ENCODE data around the gene ENPP3.

ENPP3 gene

DNA sequence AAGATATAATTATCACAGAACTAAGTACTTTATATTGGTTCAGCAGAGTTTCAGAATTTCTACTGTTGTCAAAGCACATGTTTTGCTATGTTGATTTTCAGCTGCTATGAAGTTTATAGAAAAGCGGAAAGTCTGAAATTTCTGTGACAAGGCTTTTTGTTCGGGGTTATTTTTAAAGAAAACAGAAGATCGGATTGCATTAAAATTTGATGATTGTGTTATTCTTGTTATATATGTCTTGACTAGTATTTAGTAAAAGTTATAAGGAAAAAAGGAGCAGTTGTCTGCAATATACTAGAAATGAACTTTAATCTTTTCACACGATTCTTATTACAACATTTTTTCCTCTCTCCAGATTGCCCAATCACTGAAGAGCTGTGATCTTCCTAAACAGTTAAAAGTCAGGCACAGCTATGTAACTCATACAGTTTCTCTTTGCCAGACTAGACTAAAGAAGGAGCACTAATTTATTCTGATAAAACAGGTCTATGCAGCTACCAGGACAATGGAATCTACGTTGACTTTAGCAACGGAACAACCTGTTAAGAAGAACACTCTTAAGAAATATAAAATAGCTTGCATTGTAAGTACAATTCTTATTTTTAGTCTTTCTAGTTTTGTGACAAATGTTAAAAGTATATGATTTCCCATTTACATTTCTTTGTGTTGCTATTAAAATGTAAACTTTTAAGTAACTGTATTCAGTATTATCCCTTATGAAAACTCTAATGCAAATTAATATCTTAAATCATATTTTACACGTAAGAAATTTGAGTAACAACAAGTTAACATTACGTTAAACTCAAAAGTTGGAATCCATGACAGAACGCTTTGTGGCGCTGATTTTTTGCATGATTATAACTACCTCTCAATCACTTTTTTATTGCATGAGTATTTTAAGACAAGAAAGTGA lies at the start of gene ENPP3:
Gene ENPP3 (plus strand): TSS at position 423 of the 913 bp plus-strand sequence. CDS start 83 bp downstream, at position 506.
- DNase-seq (ENCODE audit: low read depth in 2 of 3, low spot score in 1 of 3): no peak

DNA sequence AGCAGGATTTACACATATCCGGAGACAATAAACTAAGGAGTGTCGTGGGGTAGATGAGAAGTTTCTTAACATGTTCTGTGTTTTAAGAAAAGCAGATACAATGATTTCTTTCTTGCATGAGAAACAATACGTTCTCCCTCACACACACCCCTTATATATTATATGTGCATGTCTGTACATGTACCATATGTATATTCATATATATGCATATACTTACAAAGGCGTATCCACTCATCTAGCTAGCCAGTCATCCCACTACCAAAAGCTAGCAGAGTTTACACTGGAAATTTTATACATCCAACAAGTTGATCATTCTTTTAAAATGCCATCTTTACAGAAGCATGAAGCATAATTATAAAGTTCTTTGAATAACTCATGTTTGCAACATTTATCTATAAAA lies 49.2 kb upstream of the ENPP3 start:
- no peak for DNase-seq (ENCODE audit: low read depth in 2 of 3, low spot score in 1 of 3)

DNA sequence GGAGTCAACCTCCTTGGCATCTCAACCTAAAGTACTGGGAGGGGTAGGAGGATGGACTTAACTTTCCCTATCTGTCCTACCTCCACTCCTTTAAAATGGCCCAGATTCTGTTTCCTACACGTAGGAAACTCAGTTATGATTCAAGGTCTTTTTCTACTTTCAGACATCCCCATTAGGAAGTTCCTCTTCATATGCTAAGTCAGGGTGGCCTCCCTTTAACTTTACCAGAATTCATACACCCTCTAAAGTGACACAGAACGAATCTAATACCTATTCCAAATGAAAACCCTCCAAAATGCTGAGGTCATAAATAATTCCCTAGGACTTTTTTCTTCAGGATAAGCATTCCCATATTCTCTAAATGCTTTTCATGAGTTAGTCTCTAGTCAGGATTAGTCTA lies 48.5 kb upstream of the ENPP3 start:
- no peak for DNase-seq (ENCODE audit: low read depth in 2 of 3, low spot score in 1 of 3)

DNA sequence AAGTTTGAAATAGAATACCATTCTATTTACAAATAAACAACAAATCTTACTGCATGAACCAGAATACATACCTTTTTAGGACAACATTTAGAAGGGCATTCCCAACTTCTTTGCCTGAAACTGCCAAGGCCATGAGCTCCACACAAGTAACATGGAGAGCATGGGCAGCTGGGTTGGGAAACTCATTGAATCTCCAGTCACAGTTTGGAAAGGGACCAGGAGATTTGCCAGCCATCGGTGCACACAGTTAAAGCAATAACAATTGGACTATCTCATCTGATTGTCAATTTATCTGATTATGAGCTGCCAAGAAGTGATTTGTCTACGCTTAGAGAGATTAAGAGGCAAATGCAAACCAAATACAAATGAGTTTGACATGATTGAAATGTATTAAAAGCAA lies 44.2 kb upstream of the ENPP3 start:
- DNase-seq (ENCODE audit: low read depth in 2 of 3, low spot score in 1 of 3): no peak

DNA sequence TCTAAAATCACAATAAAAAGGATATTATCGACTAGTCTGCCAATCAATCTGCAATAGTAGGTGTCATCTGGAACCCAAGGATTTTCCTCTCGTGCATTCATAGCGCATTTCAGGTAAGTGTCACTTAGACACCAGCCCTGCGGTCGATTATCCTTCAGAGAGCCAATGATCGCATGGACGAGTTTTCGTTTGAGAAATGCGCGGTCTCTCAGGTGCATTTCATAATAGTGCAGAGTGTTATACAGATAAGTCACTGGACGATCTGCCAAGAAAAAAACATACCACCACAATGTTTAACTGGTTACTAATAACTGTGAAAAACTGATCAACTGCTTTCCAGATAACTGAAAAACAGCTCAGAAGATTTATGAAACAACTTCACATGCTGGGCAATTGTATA lies 43.0 kb upstream of the ENPP3 start:
- DNase-seq (ENCODE audit: low read depth in 2 of 3, low spot score in 1 of 3): no peak

DNA sequence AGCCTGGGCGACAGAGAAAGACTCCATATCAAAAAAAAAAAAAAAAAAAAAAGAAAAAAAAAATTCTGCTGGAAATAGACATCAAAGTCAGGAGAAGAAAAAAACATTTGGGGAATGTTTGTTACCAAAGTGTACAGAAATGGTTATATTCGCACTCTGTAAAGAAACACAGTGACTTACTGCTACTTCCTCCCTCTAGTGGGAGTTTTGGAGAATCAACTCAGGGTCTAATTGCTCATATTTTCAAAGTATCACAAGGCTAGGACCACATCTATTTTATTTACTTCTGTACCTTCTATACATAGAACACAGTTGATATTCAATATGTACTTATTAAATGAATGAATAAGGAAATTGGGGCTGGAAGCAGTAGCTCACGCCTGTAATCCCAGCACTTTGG lies 39.7 kb upstream of the ENPP3 start:
- no peak for DNase-seq (ENCODE audit: low read depth in 2 of 3, low spot score in 1 of 3)

DNA sequence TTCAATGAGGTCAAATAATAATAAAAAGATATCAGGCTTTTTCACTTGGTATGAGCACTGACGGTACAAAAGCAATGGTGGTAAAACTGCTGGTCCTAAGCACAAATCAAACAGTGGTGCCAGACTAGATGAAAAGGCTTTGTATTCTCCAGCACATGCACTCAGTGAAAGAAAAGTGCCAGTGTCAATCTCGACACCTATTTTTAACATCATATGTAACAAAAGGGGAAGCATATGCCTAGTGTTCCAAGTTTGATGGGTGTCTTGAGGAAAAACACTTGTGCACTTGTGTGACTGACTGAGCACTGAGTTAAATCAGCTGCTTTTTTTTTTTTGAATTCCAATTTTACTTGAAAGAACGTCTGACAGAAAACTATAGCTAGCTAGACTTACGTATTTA lies 36.4 kb upstream of the ENPP3 start:
- DNase-seq (ENCODE audit: low read depth in 2 of 3, low spot score in 1 of 3): no peak

DNA sequence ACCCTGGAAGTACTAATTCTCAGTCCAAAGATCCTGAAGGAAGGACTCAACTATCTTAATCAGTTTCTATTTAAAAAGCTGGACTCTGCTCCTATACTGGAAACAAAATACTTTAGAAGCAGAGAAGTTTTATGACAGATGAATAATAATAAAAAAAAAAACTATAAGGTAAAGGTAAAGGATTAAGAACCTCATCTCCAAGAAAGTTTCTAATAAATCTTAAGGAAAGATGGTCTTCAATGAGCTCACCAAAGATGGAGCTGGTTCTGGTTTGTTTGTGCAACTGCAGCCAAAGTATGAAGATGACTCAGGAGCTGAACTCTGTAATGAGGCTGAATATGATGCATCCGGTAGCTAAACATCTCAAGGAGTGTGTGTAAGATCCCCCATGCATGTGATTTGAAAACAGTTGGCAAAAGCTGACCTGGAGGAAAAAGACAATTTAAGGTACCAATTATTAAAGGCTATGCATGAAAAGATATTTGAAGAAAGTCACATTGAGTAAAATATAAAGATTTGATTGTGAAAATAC lies 34.3 kb upstream of the ENPP3 start:
- DNase-seq (ENCODE audit: low read depth in 2 of 3, low spot score in 1 of 3): no peak

DNA sequence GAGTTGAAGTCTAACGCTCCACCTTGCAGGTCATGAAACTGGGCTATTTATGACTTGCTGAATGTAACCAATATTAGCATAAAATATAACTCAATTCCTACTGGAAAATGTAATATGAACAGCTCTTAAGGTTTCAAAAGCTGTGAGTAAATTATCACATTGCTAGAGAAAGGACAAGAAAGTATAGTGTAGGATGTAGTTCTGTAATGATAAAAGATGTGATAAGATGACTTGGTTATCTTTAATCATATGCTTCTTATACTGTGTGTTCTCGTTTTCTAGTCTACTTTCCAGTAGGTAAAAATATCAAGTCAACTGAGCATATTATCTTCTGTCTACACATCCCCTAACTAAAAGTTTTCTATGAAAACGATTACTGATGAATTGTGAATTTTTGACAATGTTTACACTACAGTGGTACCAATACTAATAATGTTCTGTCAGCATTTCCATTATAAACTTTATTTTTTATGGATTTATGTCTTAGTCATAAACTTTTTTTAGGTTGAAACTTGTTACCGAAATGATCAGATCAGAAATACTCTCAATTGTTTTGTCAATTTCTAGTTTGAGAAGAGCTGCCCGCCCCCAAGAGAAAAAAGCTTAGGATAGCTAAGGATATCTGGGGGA lies 23.7 kb upstream of the ENPP3 start:
- no peak for DNase-seq (ENCODE audit: low read depth in 2 of 3, low spot score in 1 of 3)

DNA sequence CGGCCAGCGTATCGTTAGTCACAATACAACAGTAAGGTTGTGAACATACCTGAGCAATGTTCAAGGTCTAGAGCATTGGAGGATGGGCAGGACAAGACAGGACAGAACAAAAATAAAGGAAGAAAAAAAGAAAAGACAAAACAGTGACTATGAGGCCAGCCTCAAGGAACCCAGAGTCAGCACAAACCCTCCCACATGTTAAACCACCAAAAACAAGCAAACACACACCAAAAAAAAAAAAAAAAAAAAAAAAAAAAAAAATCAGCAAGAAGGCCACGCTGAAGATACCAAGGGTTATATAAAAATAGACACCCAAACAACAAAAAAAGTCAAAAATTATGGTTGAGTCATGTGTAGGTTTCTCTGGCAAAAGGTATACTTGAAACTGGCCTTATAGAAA lies 21.8 kb upstream of the ENPP3 start:
- no peak for DNase-seq (ENCODE audit: low read depth in 2 of 3, low spot score in 1 of 3)

DNA sequence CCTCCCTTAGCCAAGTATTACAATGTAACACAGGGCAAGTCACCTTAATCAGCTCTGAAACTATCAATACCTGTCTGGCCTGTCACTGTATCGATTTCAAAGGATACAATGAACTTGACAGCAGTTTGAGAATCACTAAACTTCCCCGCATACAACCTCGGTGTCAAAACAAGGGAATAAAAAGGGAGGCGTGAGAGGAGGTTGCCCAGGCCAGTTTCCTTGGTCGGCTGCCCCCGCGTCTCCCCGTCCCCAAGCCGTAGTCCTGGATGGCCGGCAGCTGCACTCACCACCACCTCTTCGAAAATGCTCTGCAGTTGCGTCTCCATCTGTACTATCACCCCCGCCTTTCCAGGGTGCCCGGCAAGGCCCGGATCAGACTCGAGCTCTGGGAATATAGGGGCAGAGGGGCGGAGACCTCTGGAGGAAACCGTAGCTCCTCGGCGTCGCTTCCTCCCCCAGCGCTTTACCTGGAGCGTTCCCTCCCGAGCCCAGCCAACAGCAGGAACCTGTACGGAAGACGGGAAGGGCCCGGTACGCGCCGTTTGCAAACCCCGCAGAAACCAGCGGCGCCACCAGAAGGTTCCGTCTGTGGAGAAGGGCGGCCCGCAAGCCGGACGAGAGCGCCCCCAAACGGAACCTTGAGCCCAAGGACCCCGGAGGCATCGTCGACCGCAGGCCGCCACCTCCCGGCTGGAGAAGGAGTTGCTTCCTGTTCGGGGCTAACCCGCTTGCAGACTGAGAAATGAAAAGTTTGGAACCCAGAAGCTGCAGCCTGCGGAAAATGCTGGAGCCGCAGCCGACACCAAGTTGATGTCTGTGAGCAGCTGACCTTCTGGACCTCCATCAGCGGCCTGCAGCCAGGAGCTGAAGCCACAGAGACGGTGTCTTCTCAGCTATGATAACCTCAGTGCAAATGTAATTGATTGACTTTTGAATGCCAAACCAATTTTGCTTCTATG lies 9.1 kb upstream of the ENPP3 start, which contains the start of gene MED23:
Gene MED23 (minus strand): TSS at position 519 of the 959 bp plus-strand sequence. CDS start 193 bp downstream, at position 326.
- peak; percentile 92 to 99 (median 92) for DNase-seq (ENCODE audit: low read depth in 2 of 3, low spot score in 1 of 3)

DNA sequence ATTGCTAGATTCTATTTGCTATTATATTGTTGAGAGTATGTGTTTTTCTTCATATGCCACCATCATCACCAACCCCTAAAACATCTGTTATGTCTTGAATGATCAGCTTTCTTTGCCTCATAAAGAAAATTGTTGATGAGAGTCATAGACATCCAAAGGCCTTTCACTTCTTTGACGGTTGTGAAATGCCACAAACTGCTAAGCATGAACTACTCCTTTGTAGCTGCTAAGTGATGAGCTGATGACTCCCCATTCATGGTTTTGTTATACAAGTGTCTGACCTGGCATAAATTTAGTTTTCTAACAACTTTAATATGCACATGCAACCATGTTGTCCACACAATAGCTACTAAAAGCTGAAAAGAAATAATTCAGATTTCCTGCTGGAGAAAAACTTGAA lies 8.4 kb upstream of the ENPP3 start:
- DNase-seq (ENCODE audit: low read depth in 2 of 3, low spot score in 1 of 3): no peak

DNA sequence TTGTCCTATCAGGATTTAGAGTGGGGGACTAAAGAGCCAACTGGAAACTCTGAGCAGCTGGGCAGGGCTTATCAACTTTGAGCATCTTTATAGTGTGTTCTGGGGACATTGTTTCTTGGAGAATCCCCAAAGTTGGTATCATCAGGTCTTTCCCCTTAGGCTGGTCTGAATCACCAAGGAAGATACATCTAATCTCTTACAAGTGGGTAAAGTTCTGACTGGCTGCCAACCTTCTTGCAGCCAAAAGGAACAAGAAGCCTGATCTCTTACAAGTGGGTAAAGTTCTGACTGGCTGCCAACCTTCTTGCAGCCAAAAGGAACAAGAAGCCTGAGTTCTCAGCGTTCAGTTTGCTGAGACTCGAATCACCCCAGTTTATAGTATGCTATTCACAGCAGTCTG lies 7.5 kb upstream of the ENPP3 start:
- DNase-seq (ENCODE audit: low read depth in 2 of 3, low spot score in 1 of 3): no peak

DNA sequence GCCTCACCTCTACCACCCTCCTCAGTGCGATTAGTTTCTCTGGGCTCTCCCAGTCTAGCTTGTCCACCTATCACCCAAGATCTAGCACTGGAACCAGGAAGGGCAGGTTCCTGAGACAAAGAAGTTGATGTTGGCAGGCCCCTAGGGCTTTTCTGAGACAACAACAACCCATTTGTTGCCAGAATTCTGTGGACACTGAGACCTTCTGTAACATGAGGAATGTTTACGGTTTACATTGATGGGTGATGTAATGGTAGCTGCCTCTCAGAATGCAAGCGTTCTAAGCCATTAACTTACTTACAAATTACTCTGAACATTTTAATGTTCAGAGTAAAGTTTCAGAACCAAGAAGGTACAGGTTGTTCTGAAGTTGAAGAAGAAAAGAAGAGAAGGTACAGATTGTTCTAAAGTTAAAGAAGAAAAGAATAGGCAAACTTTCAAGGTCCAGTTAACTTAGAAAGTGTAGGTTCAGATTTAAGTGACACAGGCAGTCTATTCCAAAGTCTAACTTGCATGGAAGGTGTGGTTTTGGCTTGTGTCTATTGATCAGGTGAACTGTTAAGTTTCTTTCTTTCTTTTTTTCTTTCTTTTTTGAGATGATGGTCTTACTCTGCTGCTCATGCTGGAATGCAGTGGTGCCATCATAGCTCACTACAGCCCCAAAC lies 5.3 kb upstream of the ENPP3 start:
- DNase-seq (ENCODE audit: low read depth in 2 of 3, low spot score in 1 of 3): no peak

DNA sequence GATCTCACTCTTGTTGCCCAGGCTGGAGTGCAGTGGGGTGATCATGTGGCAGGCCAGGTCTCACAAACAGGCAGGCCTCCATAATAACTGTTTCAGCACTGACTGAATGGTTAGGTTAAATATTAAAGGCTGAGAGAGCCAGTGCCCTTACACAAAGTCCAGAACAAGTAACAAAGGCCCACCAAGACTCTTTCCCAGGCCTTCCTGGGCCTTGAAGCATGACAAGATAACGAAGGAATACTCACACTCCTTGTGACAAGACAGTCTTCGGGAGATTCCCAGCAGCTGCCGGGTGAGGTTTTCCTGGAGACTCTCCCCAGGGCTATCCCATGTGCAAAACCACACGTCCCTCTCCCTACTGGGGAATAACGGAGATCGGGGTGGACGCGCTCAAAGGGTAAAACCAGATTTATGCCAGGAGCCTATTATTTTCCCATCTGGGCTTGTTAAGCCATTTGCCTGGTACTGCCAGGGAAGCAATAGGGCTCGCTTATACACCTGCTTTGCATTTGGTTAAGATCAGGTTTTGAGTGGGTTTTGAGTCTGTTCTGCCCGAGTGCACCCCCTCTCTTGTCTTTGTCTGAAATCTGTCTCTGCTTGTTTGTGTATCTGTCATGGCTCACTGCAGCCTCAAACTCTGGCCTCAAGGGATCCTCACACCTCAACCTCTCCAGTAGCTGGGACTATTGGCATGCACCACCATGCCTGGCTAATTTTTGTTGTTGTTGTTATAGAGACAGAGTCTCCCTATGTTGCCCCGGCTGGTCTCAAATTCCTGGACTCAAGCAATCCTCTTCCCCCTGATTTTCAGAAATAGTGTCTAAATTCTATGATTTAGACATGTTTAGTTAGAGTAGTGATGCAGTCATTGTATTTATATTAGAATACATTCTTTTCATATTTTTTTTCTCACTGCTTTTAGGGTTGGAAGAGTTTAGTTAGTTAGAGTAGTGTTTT lies 1.4 kb upstream of the ENPP3 start:
- DNase-seq (ENCODE audit: low read depth in 2 of 3, low spot score in 1 of 3): no peak

DNA sequence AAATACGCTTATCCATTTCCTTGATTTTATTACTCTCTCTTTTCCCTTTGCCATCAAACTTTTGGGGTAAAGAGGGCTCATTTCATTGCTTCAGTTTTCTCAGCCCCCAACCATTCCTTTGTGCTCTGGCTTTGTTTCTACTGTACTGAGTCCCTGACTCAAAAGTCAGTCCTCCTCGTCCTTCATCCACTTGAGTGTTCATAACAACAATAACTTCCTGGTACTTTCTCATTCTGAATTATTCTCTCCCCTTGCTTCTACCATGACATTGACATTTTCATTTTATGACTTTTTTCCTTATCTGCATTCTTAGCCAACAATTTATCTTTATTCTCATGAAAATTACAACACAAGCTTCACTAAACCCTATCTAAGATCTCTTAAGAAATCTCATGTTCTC lies 911 bp downstream of the ENPP3 start:
- DNase-seq (ENCODE audit: low read depth in 2 of 3, low spot score in 1 of 3): no peak

DNA sequence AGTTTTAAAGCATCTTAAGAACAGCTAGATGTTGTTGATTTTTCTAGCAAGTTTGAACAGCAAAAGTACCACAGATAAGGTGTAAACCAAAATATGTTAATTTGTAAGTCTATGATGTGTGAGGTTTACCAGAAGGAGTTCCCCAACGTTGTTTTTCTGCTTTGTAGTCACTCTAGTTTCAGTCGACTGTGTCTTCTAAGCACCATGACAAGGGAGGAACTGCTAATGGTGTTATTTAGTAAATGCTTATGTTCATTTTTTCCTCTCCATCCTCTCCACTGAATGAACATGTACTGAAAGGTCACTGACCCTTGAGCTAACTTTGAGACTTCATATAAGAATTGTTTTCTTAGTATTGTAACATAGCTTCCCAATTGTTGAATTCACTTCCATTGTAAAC lies 3.0 kb downstream of the ENPP3 start:
- no peak for DNase-seq (ENCODE audit: low read depth in 2 of 3, low spot score in 1 of 3)

DNA sequence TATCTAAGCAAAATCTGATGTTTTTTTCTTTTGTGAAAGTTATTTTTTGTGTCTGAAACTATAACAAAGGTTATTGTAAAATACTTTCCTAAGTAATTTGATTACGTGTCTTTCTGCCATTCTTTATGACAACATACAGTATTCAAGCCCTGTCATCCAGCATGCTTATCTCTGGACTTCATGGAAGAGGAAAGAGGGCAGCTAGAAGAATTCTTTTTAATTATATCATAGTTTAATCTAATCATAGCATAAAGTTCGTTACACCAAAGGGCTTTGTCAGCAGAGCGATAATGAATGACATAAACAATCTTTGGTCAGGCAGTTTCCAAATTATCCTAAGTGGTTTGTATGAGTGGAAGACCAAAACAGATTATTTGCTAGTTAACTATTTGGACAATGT lies 3.5 kb downstream of the ENPP3 start:
- no peak for DNase-seq (ENCODE audit: low read depth in 2 of 3, low spot score in 1 of 3)

DNA sequence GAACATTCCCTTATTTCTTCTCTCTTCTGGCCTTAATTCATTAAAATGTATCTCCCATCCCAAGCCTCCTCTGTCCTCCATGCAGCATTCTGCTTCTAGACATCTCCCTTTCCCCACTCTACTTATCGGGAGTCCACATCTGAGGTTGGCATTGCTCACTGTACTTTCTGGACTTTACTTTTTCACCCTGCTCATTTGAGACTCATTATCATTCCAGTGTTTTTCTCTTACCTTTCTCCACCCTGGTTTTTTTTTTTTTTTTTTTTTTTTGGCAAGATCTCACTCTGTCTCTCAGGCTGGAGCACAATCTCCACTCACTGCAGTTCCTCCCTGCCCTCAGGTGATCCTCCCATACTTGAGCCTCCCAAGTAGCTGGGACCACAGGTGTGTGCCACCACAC lies 4.5 kb downstream of the ENPP3 start:
- DNase-seq (ENCODE audit: low read depth in 2 of 3, low spot score in 1 of 3): no peak

Data from stimulated activated CD4-positive, alpha-beta T cell treated with anti-CD3 and anti-CD28 coated beads, Interleukin-12 subunit alpha, Interleukin-12 subunit beta, amount 100 ng/mL, for 48 hours (primary cell).